Sigmoid colon (tissue), 7 donors: Measurements from ENCODE around the gene MCU. TPM values are rescaled to one million over a fixed set of nuclear protein-coding genes. Genes with fewer than 3 reads are reported as not detected.
"Not testable (repeated sequence)": the region's sequence is repeated elsewhere in the genome, so short reads cannot be mapped to it uniquely, and the experiment has no call there.

ENCODE experiments used
- DNase-seq: peaks from one replicate; pipeline ENCODE4 v3.0.0-alpha.2; 2019
- H3K27ac ChIP-seq, 4 donors: fragments of 200-600 bp; sonication (generic); one replicate each; pipeline ENCODE4 v1.5.1; 2016 to 2019; ENCODE audit warnings: mild to moderate bottlenecking in 1 of 4
- H3K27me3 ChIP-seq, 3 donors: fragments of 200-600 bp; sonication (generic); one replicate each; pipeline ENCODE4 v1.5.1; 2019; ENCODE audit warnings: mild to moderate bottlenecking in 1 of 3
- H3K36me3 ChIP-seq, 4 donors: fragments of 200-600 bp; sonication (generic); one replicate each; pipeline ENCODE4 v1.5.1; 2016 to 2019
- H3K4me1 ChIP-seq, 4 donors: fragments of 200-600 bp; sonication (generic); one replicate each; pipeline ENCODE4 v1.5.1; 2017 to 2019
- H3K4me3 ChIP-seq, 4 donors: fragments of 200-600 bp; sonication (generic); one replicate each; pipeline ENCODE4 v1.5.1; 2017 to 2019; ENCODE audit warnings: mild to moderate bottlenecking in 2 of 4, moderate library complexity in 1 of 4
- H3K9me3 ChIP-seq, 4 donors: fragments of 200-600 bp in 3 of 4; sonication (generic) in 3 of 4; one replicate each; pipeline versions ENCODE4 v1.5.1 to v1.6.1; 2013 to 2019
- EP300 ChIP-seq, 4 donors: sonication (generic); formaldehyde crosslinking; IDR thresholded peaks; one replicate each; pipeline ENCODE4 v1.6.1; 2017; ENCODE audit warnings: antibody characterized with exemption in 4 of 4
- POLR2A ChIP-seq, 2 donors: fragments of 450-650 bp; IDR thresholded peaks; one replicate each; pipeline ENCODE4 v1.6.1; 2016; ENCODE audit warnings: antibody characterized with exemption in 2 of 2, mild to moderate bottlenecking in 2 of 2, moderate library complexity in 2 of 2
- POLR2AphosphoS5 ChIP-seq, 4 donors: sonication (generic); formaldehyde crosslinking; IDR thresholded peaks; one replicate each; pipeline ENCODE4 v1.6.1; 2017; ENCODE audit warnings: antibody characterized with exemption in 4 of 4
- WGBS, 2 donors: extraction: QIAGEN DNeasy Blood & Tissue Kit; methylation state at CpG; one replicate each; pipeline ENCODE4 v1.1.7; 2013; 5-methylcytosine and 5-hydroxymethylcytosine counted together
- intact Hi-C: fragments of 100-400 bp; cut with DNase I; formaldehyde crosslinking; loops from one replicate; pipeline ENCODE4 v1.15.1; 2023
- polyA plus RNA-seq, 3 donors: library from polyadenylated mRNA; stranded (reverse); fragments of 200-250 nt; gene quantifications; one replicate each; pipeline ENCODE4 v1.2.3, GENCODE V29; 2013
- total RNA-seq, 4 donors: library from RNA; depleted of rRNA; stranded (reverse); fragments of >200 nt; gene quantifications; one replicate each; pipeline ENCODE4 v1.1.0, GENCODE V29; 2016
- TF ChIP-seq, protein P1 (sequence below), 4 experiments: fragments of 450-650 bp in 3 of 4; fragments of 200-600 bp in 1 of 4; IDR thresholded peaks; one replicate each; pipeline ENCODE4 v1.5.1; 2016 to 2019; ENCODE audit warnings: antibody characterized with exemption in 4 of 4, mild to moderate bottlenecking in 3 of 4, moderate library complexity in 2 of 4
- donor health status: healthy with polysubstance abuse.
- donor health status: Bipolar disorder and iron deficiency.
- donor health status: healthy.

MCU gene
- total and polyA plus RNA-seq, 7 donors: 14.7 to 75.6 (median 19.4) TPM

DNA sequence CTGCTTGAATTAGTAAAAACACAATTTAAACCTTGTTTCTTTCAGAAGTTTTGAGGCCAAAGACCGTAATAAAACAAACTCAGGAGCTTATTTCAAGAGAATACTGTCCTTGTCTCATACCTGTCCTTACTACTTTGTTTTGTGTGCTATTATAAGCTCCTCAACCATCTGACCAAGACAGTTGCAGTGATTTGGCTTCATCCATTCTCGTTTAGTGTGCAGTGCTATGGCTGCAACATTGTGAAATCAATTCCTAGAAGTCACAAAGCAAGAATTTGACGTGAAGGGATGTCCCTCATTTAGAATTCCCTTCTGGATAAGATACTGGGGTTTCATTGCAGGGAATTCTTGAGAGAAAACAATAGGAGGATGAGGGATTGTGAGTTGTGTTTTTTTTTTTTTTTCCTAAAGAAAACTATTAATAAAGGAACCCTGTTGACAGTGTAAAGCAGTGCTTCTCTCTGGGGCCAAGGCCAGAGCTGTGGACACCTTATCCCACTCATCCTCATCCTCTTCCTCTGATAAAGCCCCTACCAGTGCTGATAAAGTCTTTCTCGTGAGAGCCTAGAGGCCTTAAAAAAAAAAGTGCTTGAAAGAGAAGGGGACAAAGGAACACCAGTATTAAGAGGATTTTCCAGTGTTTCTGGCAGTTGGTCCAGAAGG is 201.3 kb downstream of the MCU start, which contains the start of gene OIT3:
TSS of gene OIT3 (plus strand) at position 604 of the 663 bp plus-strand sequence. CDS start 60 bp downstream, outside the sequence.
- 79 to 83% methylated on average over 4 of the region's 4 CpGs for WGBS, 2 donors
- H3K9me3 ChIP-seq: no peaks in the 10 kb centered on the region
- H3K27me3 ChIP-seq: no peaks in the 10 kb centered on the region
- intact Hi-C loops: no loop called here
- DNase-seq: no peak
- H3K27ac ChIP-seq: no peak within 1 kb of the TSS
- peaks cover 0 to under 1% (median 0%) of the 10 kb centered on the region in 4 donors for H3K36me3 ChIP-seq
- TF ChIP-seq, protein P1, sequence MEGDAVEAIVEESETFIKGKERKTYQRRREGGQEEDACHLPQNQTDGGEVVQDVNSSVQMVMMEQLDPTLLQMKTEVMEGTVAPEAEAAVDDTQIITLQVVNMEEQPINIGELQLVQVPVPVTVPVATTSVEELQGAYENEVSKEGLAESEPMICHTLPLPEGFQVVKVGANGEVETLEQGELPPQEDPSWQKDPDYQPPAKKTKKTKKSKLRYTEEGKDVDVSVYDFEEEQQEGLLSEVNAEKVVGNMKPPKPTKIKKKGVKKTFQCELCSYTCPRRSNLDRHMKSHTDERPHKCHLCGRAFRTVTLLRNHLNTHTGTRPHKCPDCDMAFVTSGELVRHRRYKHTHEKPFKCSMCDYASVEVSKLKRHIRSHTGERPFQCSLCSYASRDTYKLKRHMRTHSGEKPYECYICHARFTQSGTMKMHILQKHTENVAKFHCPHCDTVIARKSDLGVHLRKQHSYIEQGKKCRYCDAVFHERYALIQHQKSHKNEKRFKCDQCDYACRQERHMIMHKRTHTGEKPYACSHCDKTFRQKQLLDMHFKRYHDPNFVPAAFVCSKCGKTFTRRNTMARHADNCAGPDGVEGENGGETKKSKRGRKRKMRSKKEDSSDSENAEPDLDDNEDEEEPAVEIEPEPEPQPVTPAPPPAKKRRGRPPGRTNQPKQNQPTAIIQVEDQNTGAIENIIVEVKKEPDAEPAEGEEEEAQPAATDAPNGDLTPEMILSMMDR (IDR thresholded peaks at IDR 0.05): no peak
- TF ChIP-seq POLR2A (IDR thresholded peaks at IDR 0.05) (no peak), POLR2AphosphoS5 (IDR thresholded peaks at IDR 0.05) (no peak), EP300 (IDR thresholded peaks at IDR 0.05) (no peak)
- no peak within 1 kb of the TSS for H3K4me3 ChIP-seq
- H3K4me1 ChIP-seq: no peaks in the 10 kb centered on the region

DNA sequence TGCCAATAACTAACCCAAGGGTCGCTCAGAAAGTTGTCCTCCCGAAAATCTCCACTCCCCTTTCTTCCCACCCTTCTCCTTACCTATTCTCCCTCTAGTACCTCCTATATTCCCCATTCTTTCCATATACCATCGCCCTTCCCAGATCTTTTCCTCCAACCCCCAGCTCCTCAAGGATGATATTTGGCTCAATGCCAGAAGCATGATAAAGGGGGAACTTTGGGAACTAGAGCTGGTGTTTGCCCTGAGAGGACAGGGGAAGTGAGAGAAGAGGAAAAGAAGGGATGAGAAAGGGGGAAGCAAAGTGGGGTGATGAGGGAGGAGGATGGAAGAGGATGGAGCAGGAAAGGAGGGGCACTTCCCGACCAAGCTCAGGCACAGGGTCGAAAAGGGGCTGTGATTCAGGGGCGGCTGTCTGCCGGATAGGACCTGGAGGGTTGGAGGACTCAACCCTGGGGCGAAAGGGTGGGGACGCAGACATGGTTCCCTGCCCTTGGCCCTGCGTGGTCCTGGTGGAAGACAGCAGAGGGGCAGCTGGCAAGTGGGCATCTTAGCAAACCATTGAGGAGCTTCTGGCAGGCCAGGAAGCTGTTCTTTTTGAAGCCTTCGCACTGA is 203.4 kb downstream of the MCU start:
- no peaks in the 10 kb centered on the region for H3K27me3 ChIP-seq
- H3K36me3 ChIP-seq: no peaks in the 10 kb centered on the region
- DNase-seq: no peak
- WGBS, 2 donors: 76 to 77% methylated on average over 11 of the region's 11 CpGs
- H3K4me3 ChIP-seq: no peak overlapping the region
- no peak overlapping the region for H3K27ac ChIP-seq
- H3K9me3 ChIP-seq: no peaks in the 10 kb centered on the region
- TF ChIP-seq EP300 (IDR thresholded peaks at IDR 0.05) (no peak), POLR2AphosphoS5 (IDR thresholded peaks at IDR 0.05) (no peak), POLR2A (IDR thresholded peaks at IDR 0.05) (no peak)
- TF ChIP-seq, protein P1 (IDR thresholded peaks at IDR 0.05): no peak
- H3K4me1 ChIP-seq: no peaks in the 10 kb centered on the region
- intact Hi-C loops: no loop called here

DNA sequence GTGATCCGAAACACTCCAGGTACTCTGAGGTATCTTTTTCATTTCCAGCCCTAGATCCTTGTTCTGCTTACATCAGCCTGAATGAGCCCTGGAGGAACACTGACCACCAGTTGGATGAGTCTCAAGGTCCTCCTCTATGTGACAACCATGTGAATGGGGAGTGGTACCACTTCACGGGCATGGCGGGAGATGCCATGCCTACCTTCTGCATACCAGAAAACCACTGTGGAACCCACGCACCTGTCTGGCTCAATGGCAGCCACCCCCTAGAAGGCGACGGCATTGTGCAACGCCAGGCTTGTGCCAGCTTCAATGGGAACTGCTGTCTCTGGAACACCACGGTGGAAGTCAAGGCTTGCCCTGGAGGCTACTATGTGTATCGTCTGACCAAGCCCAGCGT is 206.7 kb downstream of the MCU start:
- DNase-seq: no peak
- no peaks in the 10 kb centered on the region for H3K27me3 ChIP-seq
- intact Hi-C loops: no loop called here
- TF ChIP-seq POLR2A (IDR thresholded peaks at IDR 0.05) (no peak), POLR2AphosphoS5 (IDR thresholded peaks at IDR 0.05) (no peak), EP300 (IDR thresholded peaks at IDR 0.05) (no peak)
- TF ChIP-seq, protein P1 (IDR thresholded peaks at IDR 0.05): no peak
- no peak overlapping the region for H3K27ac ChIP-seq
- no peaks in the 10 kb centered on the region for H3K36me3 ChIP-seq
- no peaks in the 10 kb centered on the region for H3K9me3 ChIP-seq
- WGBS, 2 donors: 96 to 97% methylated on average over 10 of the region's 10 CpGs
- no peaks in the 10 kb centered on the region for H3K4me1 ChIP-seq
- H3K4me3 ChIP-seq: no peak overlapping the region

DNA sequence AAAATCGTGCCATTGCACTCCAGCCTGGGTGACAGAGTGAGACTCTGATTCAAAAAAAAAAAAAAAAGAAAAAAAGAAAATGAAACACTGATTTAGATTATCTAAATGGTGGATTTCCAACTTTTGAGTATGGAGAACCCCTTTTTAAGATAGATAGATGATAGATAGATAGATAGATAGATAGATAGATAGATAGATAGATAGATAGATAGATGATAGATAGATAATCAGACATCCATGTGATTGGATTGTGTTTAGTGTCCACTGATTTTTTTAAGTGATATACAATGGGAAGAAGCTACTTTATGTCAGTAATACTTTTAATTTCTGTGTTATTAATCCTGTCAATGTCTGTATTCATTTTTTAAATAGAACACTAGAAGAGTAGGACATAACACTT is 207.6 kb downstream of the MCU start:
- Histone ChIP-seq H3K9me3 (no peaks in the 10 kb centered on the region), H3K36me3 (no peaks in the 10 kb centered on the region), H3K27me3 (no peaks in the 10 kb centered on the region), H3K4me3 (no peak overlapping the region), H3K4me1 (no peaks in the 10 kb centered on the region), H3K27ac (no peak overlapping the region)
- TF ChIP-seq EP300 (IDR thresholded peaks at IDR 0.05) (no peak), POLR2AphosphoS5 (IDR thresholded peaks at IDR 0.05) (no peak), POLR2A (IDR thresholded peaks at IDR 0.05) (no peak)
- TF ChIP-seq, protein P1 (IDR thresholded peaks at IDR 0.05): no peak
- no peak for DNase-seq
- WGBS, 2 donors: 89 to 97% methylated on average over 1 of the region's 1 CpG
- intact Hi-C loops: no loop called here

DNA sequence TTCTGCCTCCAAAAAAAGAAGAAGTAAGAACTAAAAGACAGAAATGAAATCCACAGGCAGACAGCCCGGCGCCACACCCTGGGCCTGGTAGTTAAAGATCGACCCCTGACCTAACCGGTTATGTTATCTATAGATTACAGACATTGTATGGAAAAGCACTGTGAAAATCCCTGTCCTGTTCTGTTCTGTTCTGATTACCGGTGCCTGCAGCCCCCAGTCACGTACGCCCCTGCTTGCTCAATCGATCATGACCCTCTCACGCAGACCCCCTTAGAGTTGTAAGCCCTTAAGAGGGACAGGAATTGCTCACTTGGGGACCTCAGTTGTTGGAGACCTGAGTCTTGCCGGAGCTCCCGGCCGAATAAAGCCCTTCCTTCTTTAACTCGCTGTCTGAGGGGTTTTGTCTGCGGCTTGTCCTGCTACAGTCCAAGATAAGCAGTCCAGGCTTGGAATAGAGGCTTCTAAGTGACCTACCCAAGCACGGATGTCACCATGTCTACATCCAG is 212.1 kb downstream of the MCU start:
- H3K4me1 ChIP-seq, H3K27ac ChIP-seq, H3K27me3 ChIP-seq, H3K36me3 ChIP-seq, H3K9me3 ChIP-seq, H3K4me3 ChIP-seq, DNase-seq, intact Hi-C loops: not testable (repeated sequence)
- 71 to 89% methylated on average over 15 of the region's 15 CpGs for WGBS, 2 donors
